ENCODE results near the gene UBTF. TPM values are rescaled to one million over a fixed set of nuclear protein-coding genes. Genes with fewer than 3 reads are reported as not detected.

The UBTF gene
- total and polyA plus RNA-seq, 2 of the 8 experiments (the other 6 are each of a cell fraction or from before 2014, with no cell fraction given) = 14.7 to 106 TPM

DNA sequence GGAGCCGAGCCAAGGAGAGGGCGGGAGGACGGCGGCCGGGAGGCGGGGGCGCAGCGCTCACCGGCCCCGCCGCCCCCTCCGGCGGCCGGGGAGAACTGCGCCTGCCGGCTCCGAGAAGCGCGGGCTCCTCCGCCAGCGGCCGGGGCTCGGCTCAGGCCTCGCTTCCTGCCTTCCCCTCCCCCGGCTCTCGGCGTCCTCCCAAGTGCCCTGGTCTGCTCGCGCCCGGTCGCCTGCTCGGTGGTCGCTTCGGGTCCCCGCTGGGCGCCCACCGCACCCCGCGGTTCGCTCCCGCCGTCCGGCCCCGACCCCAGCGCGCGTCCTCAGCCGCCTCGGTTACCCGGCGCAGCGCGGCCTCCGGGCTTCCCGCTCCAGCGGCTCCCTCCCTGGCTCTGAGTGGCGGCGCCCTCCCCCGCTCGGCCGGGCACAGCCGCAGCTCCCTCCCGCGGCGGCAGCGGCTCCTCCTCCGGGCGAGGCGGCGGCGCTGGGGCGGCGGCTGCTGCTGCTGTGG, 313 bp downstream of the UBTF start:
- Histone ChIP-seq H3K23me2 (ENCODE audit: low read depth, low read length) (peaks cover 21% of the 10 kb centered on the region), H2AK5ac (ENCODE audit: low read depth, low read length) (no peak overlapping the region), H4K20me1 (replicated peaks in 1 of 2; ENCODE audit: control insufficient read depth in 1 of 2, insufficient read depth in 2 of 2, low read length in 2 of 2) (peaks cover 0 to 8% of the 10 kb centered on the region in 2 experiments), H2BK20ac (ENCODE audit: low read length) (no peak overlapping the region), H3K4me1 (replicated peaks in 1 of 4; ENCODE audit: control insufficient read depth in 3 of 4, insufficient read depth in 4 of 4, low read length in 3 of 4) (peaks cover 4 to 21% (median 5%) of the 10 kb centered on the region in 4 experiments; a peak in 6 of 7 replicates), H4K91ac (replicated peaks; ENCODE audit: insufficient read length, low read length) (no peak overlapping the region), H3K4ac (replicated peaks; ENCODE audit: insufficient read length, low read depth, low read length) (no peak overlapping the region), H3K23ac (ENCODE audit: insufficient read length) (no peak overlapping the region), H3K36me3 (ENCODE audit: control insufficient read depth in 2 of 4, insufficient read depth in 4 of 4, low read length in 3 of 4) (peaks cover 20 to 29% (median 26%) of the 10 kb centered on the region in 4 experiments; a peak in 7 of 8 replicates), H3K56ac (replicated peaks; ENCODE audit: insufficient read length, low read depth, low read length) (no peak overlapping the region), H3K4me2 (ENCODE audit: insufficient read depth in 1 of 2, low read depth in 2 of 2, low read length in 2 of 2) (peak overlapping the region in 1 of 2 experiments; percentile 64; a peak in 2 of 4 replicates), H3K79me1 (ENCODE audit: low read depth, low read length) (peaks cover 9% of the 10 kb centered on the region), H2BK12ac (ENCODE audit: low read depth, low read length) (no peak overlapping the region), H3K4me3 (ENCODE audit: extremely low read depth in 1 of 4, insufficient read depth in 2 of 4, low read depth in 3 of 4, low read length in 4 of 4) (peak overlapping the region; percentile 62 to 100 (median 78)), H3K18ac (ENCODE audit: extremely low read depth, low read length) (peak overlapping the region; percentile 83), H3K9ac (replicated peaks in 1 of 4; ENCODE audit: extremely low read depth in 1 of 4, low read depth in 3 of 4, low read length in 3 of 4) (peak overlapping the region; percentile 13 to 96 (median 88); a peak in 6 of 7 replicates), H4K8ac (ENCODE audit: extremely low read depth, insufficient read depth, low read length) (no peak overlapping the region), H3K79me2 (ENCODE audit: control insufficient read depth in 1 of 2, insufficient read depth in 2 of 2, low read length in 2 of 2) (peaks cover 11 to 23% of the 10 kb centered on the region in 2 experiments), H3K27me3 (replicated peaks in 1 of 4; ENCODE audit: control insufficient read depth in 3 of 4, extremely low read depth in 1 of 4, insufficient read depth in 3 of 4, low read length in 3 of 4) (no peaks in the 10 kb centered on the region), H2BK5ac (ENCODE audit: low read depth, low read length) (no peak overlapping the region), H3K27ac (ENCODE audit: low read depth, low read length) (peak overlapping the region; percentile 92), H2BK120ac (replicated peaks; ENCODE audit: low read depth, low read length) (no peak overlapping the region), H3K14ac (ENCODE audit: insufficient read length) (no peak overlapping the region), H3K9me3 (ENCODE audit: insufficient read depth in 2 of 2, low read depth in 1 of 2, low read length in 1 of 2) (no peaks in the 10 kb centered on the region), H2BK15ac (ENCODE audit: low read length) (no peak overlapping the region), H4K5ac (ENCODE audit: insufficient read length, low read depth, low read length) (peak overlapping the region; percentile 61), H2AFZ (ENCODE audit: low read length) (no peak overlapping the region)
- POLR2A ChIA-PET (ENCODE audit: partially characterized antibody) = interaction anchor here (0.8 to 4.9 kb wide), 18 partner anchors 9 to 134 kb away, joined by 3 to 58 read pairs (median 4); partner anchors contain the start of genes RUNDC3A and SLC25A39
- 0% methylated on average over 30 of the region's 73 CpGs; no CpG with 5 or more reads in 1 of the 2 experiments for WGBS, 2 experiments (ENCODE audit: extremely low coverage in 1 of 2, insufficient coverage in 1 of 2, insufficient read length in 1 of 2, insufficient replicate concordance in 2 of 2, low coverage in 1 of 2, low lambda C conversion rate in 2 of 2, missing lambda C conversion rate in 1 of 2)
- FAIRE-seq (no peak), DNase-seq (ENCODE audit: low read depth in 1 of 2, low spot score in 2 of 2) (peak in 1 of 2 experiments; percentile 75)
- CTCF ChIA-PET (ENCODE audit: partially characterized antibody) = interaction anchor here (1.1 to 1.9 kb wide), 3 partner anchors 9 to 113 kb away, joined by 3 to 6 read pairs (median 4); no protein-coding TSS in a partner anchor
- no peak for TF ChIP-seq TEAD4 (IDR thresholded peaks at IDR 0.05; ENCODE audit: low read depth, low read length)
- TF ChIP-seq NRF1 (IDR thresholded peaks at IDR 0.05; ENCODE audit: low read depth, low read length) = no peak
- TF ChIP-seq NANOG (IDR thresholded peaks at IDR 0.05; ENCODE audit: insufficient read depth, low read depth, low read length, poor library complexity, severe bottlenecking) = no peak
- TF ChIP-seq RAD21 (IDR thresholded peaks at IDR 0.05 in 1 of 2, conservative IDR thresholded peaks at IDR 0.05 in 1 of 2; ENCODE audit: low read depth in 2 of 2, low read length in 2 of 2) = peak; percentile 11 to 30; a peak in 2 of 4 replicates
- TF ChIP-seq EZH2 (IDR thresholded peaks at IDR 0.05; ENCODE audit: low read depth, low read length, severe bottlenecking) = no peak
- 0 out of 4 replicates have a peak, but pooled peaks have one; percentile 34 to 40 for TF ChIP-seq SIN3A (conservative IDR thresholded peaks at IDR 0.05 in 1 of 2, IDR thresholded peaks at IDR 0.05 in 1 of 2; ENCODE audit: low read depth in 1 of 2, low read length in 2 of 2)
- TF ChIP-seq PHF8 (conservative IDR thresholded peaks at IDR 0.05; ENCODE audit: low read depth, low read length) = peak; percentile 37; the same call in 1 of the 2 replicates
- no peak for TF ChIP-seq EP300 (IDR thresholded peaks at IDR 0.05; ENCODE audit: borderline replicate concordance in 1 of 2, low read depth in 2 of 2, low read length in 2 of 2)
- peak; percentile 63; the same call in 1 of the 2 replicates for TF ChIP-seq TAF1 (IDR thresholded peaks at IDR 0.05; ENCODE audit: low read depth, low read length)
- TF ChIP-seq RBBP5 (IDR thresholded peaks at IDR 0.05; ENCODE audit: borderline replicate concordance, low read depth, low read length) = peak; percentile 83; the same call in 1 of the 2 replicates
- TF ChIP-seq ASH2L (IDR thresholded peaks at IDR 0.05; ENCODE audit: low read length) = no peak
